Esophagus muscularis mucosa (tissue), 4 donors: ENCODE data around the gene TOX2.

Experiments used
- CTCF ChIP-seq, 3 experiments: fragments of 200-600 bp in 2 of 3; fragments of 450-650 bp in 1 of 3; sonication (generic) in 2 of 3; IDR thresholded peaks; one replicate each; pipeline ENCODE4 v1.5.1; 2017 to 2019; ENCODE audit warnings: antibody characterized with exemption in 3 of 3, mild to moderate bottlenecking in 2 of 3, moderate library complexity in 1 of 3
- EP300 ChIP-seq: sonication (generic); formaldehyde crosslinking; IDR thresholded peaks from one replicate; pipeline ENCODE4 v1.6.1; 2017; ENCODE audit warnings: antibody characterized with exemption
- POLR2A ChIP-seq: fragments of 450-650 bp; IDR thresholded peaks from one replicate; pipeline ENCODE4 v1.6.1; 2017; ENCODE audit warnings: antibody characterized with exemption, moderate library complexity, mild to moderate bottlenecking, low read depth
- POLR2AphosphoS5 ChIP-seq, 2 donors: sonication (generic); formaldehyde crosslinking; IDR thresholded peaks; one replicate each; pipeline ENCODE4 v1.6.1; 2017; ENCODE audit warnings: antibody characterized with exemption in 2 of 2

GRCh38 chr20:44054849-44055248 is 140.2 kb downstream of the TOX2 start:
- TF ChIP-seq POLR2AphosphoS5 (IDR thresholded peaks at IDR 0.05) (no peak), CTCF (IDR thresholded peaks at IDR 0.05) (no peak), EP300 (no peak), POLR2A (no peak)
